H1 (cell line): ENCODE data around the gene LCN10. TPM values are rescaled to one million over a fixed set of nuclear protein-coding genes. Genes with fewer than 3 reads are reported as not detected.

Experiments used
- CTCF ChIA-PET: fragments of 300-600 bp; sonication (Branson Sonifier 250); formaldehyde crosslinking; loops from one replicate; lab custom pipeline; 2021; ENCODE audit not compliant: partially characterized antibody; lab: Charles Lee
- POLR2A ChIA-PET: fragments of 300-600 bp; sonication (Branson Sonifier 250); formaldehyde crosslinking; loops from one replicate; lab custom pipeline; 2021; ENCODE audit warnings: inconsistent platforms; ENCODE audit not compliant: partially characterized antibody; lab: Charles Lee
- DNase-seq, 2 experiments: peaks; one replicate each; pipeline versions ENCODE4 v3.0.0 to v3.0.0-alpha.2; 2010 to 2022; ENCODE audit warnings: low spot score in 2 of 2, low read depth in 1 of 2, mixed read lengths in 1 of 2
- FAIRE-seq: peaks from 2 replicates; lab custom pipeline; 2011; peaks lifted over from hg19 to GRCh38; lab: Jason Lieb, UNC
- H2AFZ ChIP-seq: 2 replicates; pipeline ENCODE4 v1.8.1; 2012; ENCODE audit warnings: low read length, inconsistent platforms
- H2AK5ac ChIP-seq: 2 replicates; pipeline ENCODE4 v1.6.1; 2013; ENCODE audit warnings: low read depth, low read length
- H2BK120ac ChIP-seq: replicated peaks from 2 replicates; pipeline ENCODE3; 2013; ENCODE audit warnings: low read depth, low read length, inconsistent platforms
- H2BK12ac ChIP-seq: 2 replicates; pipeline ENCODE4 v1.6.1; 2013; ENCODE audit warnings: low read depth, low read length
- H2BK15ac ChIP-seq: 2 replicates; pipeline ENCODE4 v1.6.1; 2013; ENCODE audit warnings: low read length
- H2BK20ac ChIP-seq: 2 replicates; pipeline ENCODE4 v1.6.1; 2013; ENCODE audit warnings: low read length
- H2BK5ac ChIP-seq: 2 replicates; pipeline ENCODE4 v1.6.1; 2013; ENCODE audit warnings: low read depth, low read length
- H3K14ac ChIP-seq: 2 replicates; pipeline ENCODE4 v1.6.1; 2013; ENCODE audit warnings: inconsistent platforms; ENCODE audit not compliant: insufficient read length
- H3K18ac ChIP-seq: 2 replicates; pipeline ENCODE4 v1.6.1; 2013; ENCODE audit warnings: low read length; ENCODE audit errors: extremely low read depth
- H3K23ac ChIP-seq: 2 replicates; pipeline ENCODE4 v1.6.1; 2013; ENCODE audit warnings: inconsistent platforms; ENCODE audit not compliant: insufficient read length
- H3K23me2 ChIP-seq: 2 replicates; pipeline ENCODE4 v1.6.1; 2013; ENCODE audit warnings: low read depth, low read length
- H3K27ac ChIP-seq: 2 replicates; pipeline ENCODE4 v1.6.1; 2011; ENCODE audit warnings: low read depth, low read length, inconsistent platforms
- H3K27me3 ChIP-seq, 4 experiments: replicated peaks in 1 of 4; 1 replicate in 1 of 4; 2 replicates in 3 of 4; pipeline versions ENCODE4 v1.6.1 to v1.8.1; 2011 to 2013; ENCODE audit warnings: low read length in 3 of 4, mild to moderate bottlenecking in 3 of 4, inconsistent platforms in 2 of 4, mixed read lengths in 2 of 4, moderate library complexity in 1 of 4; ENCODE audit not compliant: control insufficient read depth in 3 of 4, insufficient read depth in 3 of 4; ENCODE audit errors: extremely low read depth in 1 of 4
- H3K36me3 ChIP-seq, 4 experiments: 2 replicates each; pipeline versions ENCODE4 v1.6.1 to v1.8.1; 2011 to 2013; ENCODE audit warnings: mild to moderate bottlenecking in 4 of 4, low read length in 3 of 4, moderate library complexity in 2 of 4, control low read depth in 1 of 4, inconsistent platforms in 1 of 4; ENCODE audit not compliant: insufficient read depth in 4 of 4, control insufficient read depth in 2 of 4
- H3K4ac ChIP-seq: replicated peaks from 2 replicates; pipeline ENCODE3; 2013; ENCODE audit warnings: low read length, low read depth, mixed read lengths, inconsistent platforms; ENCODE audit not compliant: insufficient read length
- H3K4me1 ChIP-seq, 4 experiments: replicated peaks in 1 of 4; 1 replicate in 1 of 4; 2 replicates in 3 of 4; pipeline versions ENCODE4 v1.6.1 to v1.8.1; 2011 to 2013; ENCODE audit warnings: low read length in 3 of 4, inconsistent platforms in 2 of 4, mixed read lengths in 1 of 4; ENCODE audit not compliant: insufficient read depth in 4 of 4, control insufficient read depth in 3 of 4
- H3K4me2 ChIP-seq, 2 experiments: 2 replicates each; pipeline versions ENCODE4 v1.6.1 to v1.8.1; 2011 to 2013; ENCODE audit warnings: low read depth in 2 of 2, low read length in 2 of 2, control low read depth in 1 of 2, inconsistent platforms in 1 of 2, mild to moderate bottlenecking in 1 of 2; ENCODE audit not compliant: insufficient read depth in 1 of 2
- H3K4me3 ChIP-seq, 4 experiments: fragments of 200-600, 300-600 bp in 1 of 4; sonication (generic), shearing (Covaris generic), sonication (Bioruptor Twin) in 1 of 4; 2 replicates each; pipeline versions ENCODE4 v1.5.1 to v1.8.1; 2011 to 2016; ENCODE audit warnings: low read length in 4 of 4, low read depth in 3 of 4, control low read depth in 2 of 4, inconsistent platforms in 2 of 4, mild to moderate bottlenecking in 2 of 4, mixed read lengths in 1 of 4, moderate library complexity in 1 of 4; ENCODE audit not compliant: insufficient read depth in 2 of 4; ENCODE audit errors: extremely low read depth in 1 of 4
- H3K56ac ChIP-seq: replicated peaks from 2 replicates; pipeline ENCODE3; 2013; ENCODE audit warnings: low read depth, mild to moderate bottlenecking, mixed read lengths, low read length, inconsistent platforms; ENCODE audit not compliant: insufficient read length
- H3K79me1 ChIP-seq: 2 replicates; pipeline ENCODE4 v1.6.1; 2013; ENCODE audit warnings: low read depth, low read length, control low read depth
- H3K79me2 ChIP-seq, 2 experiments: 2 replicates each; pipeline versions ENCODE4 v1.6.1 to v1.8.1; 2012 to 2013; ENCODE audit warnings: low read length in 2 of 2, mild to moderate bottlenecking in 2 of 2, inconsistent platforms in 1 of 2; ENCODE audit not compliant: insufficient read depth in 2 of 2, control insufficient read depth in 1 of 2
- H3K9ac ChIP-seq, 4 experiments: replicated peaks in 1 of 4; 1 replicate in 1 of 4; 2 replicates in 3 of 4; pipeline versions ENCODE4 v1.6.1 to v1.8.1; 2011 to 2013; ENCODE audit warnings: low read depth in 3 of 4, low read length in 3 of 4, control low read depth in 2 of 4, mild to moderate bottlenecking in 2 of 4, moderate library complexity in 2 of 4, inconsistent platforms in 1 of 4; ENCODE audit errors: extremely low read depth in 1 of 4
- H3K9me3 ChIP-seq, 2 experiments: 2 replicates each; pipeline versions ENCODE4 v1.6.1 to v1.8.1; 2012 to 2013; ENCODE audit warnings: mild to moderate bottlenecking in 2 of 2, moderate library complexity in 2 of 2, control low read depth in 1 of 2, inconsistent platforms in 1 of 2, low read depth in 1 of 2, low read length in 1 of 2, mixed read lengths in 1 of 2; ENCODE audit not compliant: insufficient read depth in 2 of 2
- H4K20me1 ChIP-seq, 2 experiments: replicated peaks in 1 of 2; 2 replicates each; pipeline versions ENCODE3 to v1.8.1; 2011 to 2013; ENCODE audit warnings: inconsistent platforms in 2 of 2, low read length in 2 of 2, mild to moderate bottlenecking in 1 of 2; ENCODE audit not compliant: insufficient read depth in 2 of 2, control insufficient read depth in 1 of 2
- H4K5ac ChIP-seq: 2 replicates; pipeline ENCODE4 v1.6.1; 2013; ENCODE audit warnings: low read length, low read depth, mixed read lengths, inconsistent platforms; ENCODE audit not compliant: insufficient read length
- H4K8ac ChIP-seq: 2 replicates; pipeline ENCODE4 v1.8.0; 2013; ENCODE audit warnings: mild to moderate bottlenecking, moderate library complexity, low read length, inconsistent platforms; ENCODE audit not compliant: insufficient read depth; ENCODE audit errors: extremely low read depth
- H4K91ac ChIP-seq: replicated peaks from 2 replicates; pipeline ENCODE3; 2013; ENCODE audit warnings: low read length, mixed read lengths, inconsistent platforms; ENCODE audit not compliant: insufficient read length
- ASH2L ChIP-seq: fragments of 200-600, 300-600 bp; sonication (generic); IDR thresholded peaks from one replicate; pipeline ENCODE4 v1.7.1; 2017; ENCODE audit warnings: low read length
- BACH1 ChIP-seq: IDR thresholded peaks from 2 replicates; pipeline ENCODE4 v1.6.1; 2012; ENCODE audit warnings: low read length, improper control_type of control experiment
- CBX5 ChIP-seq: fragments of 300-800, 300-1000 bp; sonication (generic); IDR thresholded peaks from 2 replicates; pipeline ENCODE4 v1.7.1; 2016; ENCODE audit warnings: antibody characterized with exemption, low read length, low read depth
- EGR1 ChIP-seq: IDR thresholded peaks from 2 replicates; pipeline ENCODE4 v1.6.1; 2011; ENCODE audit warnings: low read depth, low read length, borderline replicate concordance
- NANOG ChIP-seq: IDR thresholded peaks from 2 replicates; pipeline ENCODE4 v1.6.1; 2011; ENCODE audit warnings: low read length, low read depth, mild to moderate bottlenecking, inconsistent platforms; ENCODE audit not compliant: insufficient read depth, poor library complexity, severe bottlenecking
- POU5F1 ChIP-seq: IDR thresholded peaks from 2 replicates; pipeline ENCODE4 v1.6.1; 2011; ENCODE audit warnings: low read depth, mild to moderate bottlenecking, low read length, moderate library complexity
- SAP30 ChIP-seq: fragments of 300-600 bp; sonication (generic); IDR thresholded peaks from 2 replicates; pipeline ENCODE4 v1.7.1; 2012; ENCODE audit warnings: low read length, moderate library complexity, mild to moderate bottlenecking, inconsistent platforms; ENCODE audit not compliant: insufficient read depth, insufficient replicate concordance
- WGBS, 2 experiments: shearing (Covaris generic) in 1 of 2; methylation state at CpG; one replicate each; pipeline versions ENCODE4 v1.1.6 to v1.1.7; 2013 to 2015; ENCODE audit warnings: low lambda C conversion rate in 2 of 2, mixed read lengths in 2 of 2, inconsistent platforms in 1 of 2, low coverage in 1 of 2, missing lambda C conversion rate in 1 of 2; ENCODE audit not compliant: insufficient replicate concordance in 2 of 2, insufficient coverage in 1 of 2, insufficient read length in 1 of 2; ENCODE audit errors: extremely low coverage in 1 of 2, missing lambda C conversion rate in 1 of 2; 5-methylcytosine and 5-hydroxymethylcytosine counted together
- polyA plus RNA-seq, 7 experiments: library from polyadenylated mRNA; depleted of rRNA in 3 of 7; stranded (reverse) in 5 of 7; unstranded in 2 of 7; fragments of >200 nt in 5 of 7; fragments of 200-250 nt in 2 of 7; gene quantifications; 1 replicate in 5 of 7; 2 replicates in 1 of 7; 4 replicates in 1 of 7; pipeline versions ENCODE4 v1.2.1 to v1.2.3, GENCODE V29; 2011 to 2013; ENCODE audit warnings: missing spikeins in 2 of 7, mixed read lengths in 2 of 7
- total RNA-seq: library from RNA; stranded (reverse); fragmentation: NEBNext Ultra II Directional; extraction: Animal tissue kit (Norgen Biotek cat#: 25700); gene quantifications from 2 replicates; pipeline ENCODE4 v1.2.1, GENCODE V29; 2021
- TF ChIP-seq, protein P1 (sequence below): IDR thresholded peaks from 2 replicates; pipeline ENCODE4 v1.6.1; 2011; ENCODE audit warnings: low read length, improper control_type of control experiment
- TF ChIP-seq, protein P2 (sequence below): IDR thresholded peaks from 2 replicates; pipeline ENCODE4 v1.6.1; 2011; ENCODE audit warnings: low read depth, mild to moderate bottlenecking, low read length; ENCODE audit not compliant: insufficient read depth

LCN10 gene
- total and polyA plus RNA-seq, 2 of the 8 experiments (the other 6 are each of a cell fraction or from before 2014, with no cell fraction given) = 2.6 to 2.8 TPM

DNA sequence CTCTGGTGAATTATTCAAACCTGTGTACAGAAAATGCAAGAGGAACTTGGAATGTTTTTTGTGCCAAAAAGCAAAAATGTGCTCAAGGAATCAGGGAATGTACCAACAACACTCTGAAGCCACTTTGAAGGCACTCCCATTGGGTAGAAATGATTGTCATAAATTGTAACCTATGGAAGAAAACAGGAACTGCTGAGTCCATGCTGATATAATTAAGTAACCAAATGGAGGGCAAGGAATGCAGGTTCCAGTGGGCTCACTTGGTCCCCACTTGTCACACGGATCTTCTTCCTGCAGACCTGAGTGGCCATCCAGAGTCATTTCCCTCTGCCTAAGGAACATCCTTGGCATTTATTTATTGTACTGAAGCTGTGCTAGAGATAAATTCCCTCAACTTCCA lies 8.5 kb upstream of the LCN10 start:
- Histone ChIP-seq H3K27me3 (no peaks in the 10 kb centered on the region), H2AK5ac (no peak overlapping the region), H4K5ac (no peak overlapping the region)
- WGBS, 2 experiments = 89% methylated on average over 1 of the region's 1 CpG; no CpG with 5 or more reads in 1 of the 2 experiments
- DNase-seq = no peak
- no peak for TF ChIP-seq POU5F1
- no peak for TF ChIP-seq CBX5
- no peak for TF ChIP-seq ASH2L
- TF ChIP-seq, protein P1, sequence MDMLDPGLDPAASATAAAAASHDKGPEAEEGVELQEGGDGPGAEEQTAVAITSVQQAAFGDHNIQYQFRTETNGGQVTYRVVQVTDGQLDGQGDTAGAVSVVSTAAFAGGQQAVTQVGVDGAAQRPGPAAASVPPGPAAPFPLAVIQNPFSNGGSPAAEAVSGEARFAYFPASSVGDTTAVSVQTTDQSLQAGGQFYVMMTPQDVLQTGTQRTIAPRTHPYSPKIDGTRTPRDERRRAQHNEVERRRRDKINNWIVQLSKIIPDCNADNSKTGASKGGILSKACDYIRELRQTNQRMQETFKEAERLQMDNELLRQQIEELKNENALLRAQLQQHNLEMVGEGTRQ = no peak
- TF ChIP-seq, protein P2, sequence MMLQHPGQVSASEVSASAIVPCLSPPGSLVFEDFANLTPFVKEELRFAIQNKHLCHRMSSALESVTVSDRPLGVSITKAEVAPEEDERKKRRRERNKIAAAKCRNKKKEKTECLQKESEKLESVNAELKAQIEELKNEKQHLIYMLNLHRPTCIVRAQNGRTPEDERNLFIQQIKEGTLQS = no peak
- TF ChIP-seq EGR1 = no peak
- no peak for TF ChIP-seq NANOG
- TF ChIP-seq SAP30 = no peak
- TF ChIP-seq BACH1 = no peak
- TF ChIP-seq, all 59 proteins: peak for 0
- Histone ChIP-seq H3K4me1 (peaks cover 0 to 2% (median 0%) of the 10 kb centered on the region in 4 experiments; a peak in 2 of 7 replicates), H3K4ac (no peak overlapping the region), H2BK20ac (no peak overlapping the region), H3K14ac (no peak overlapping the region), H3K79me2 (no peaks in the 10 kb centered on the region), H3K27ac (no peak overlapping the region), H2BK12ac (no peak overlapping the region), H3K23me2 (no peaks in the 10 kb centered on the region; the same call in 1 of the 2 replicates), H3K79me1 (no peaks in the 10 kb centered on the region), H3K18ac (no peak overlapping the region), H2BK120ac (no peak overlapping the region), H3K4me2 (no peak overlapping the region), H2BK15ac (no peak overlapping the region), H3K9ac (no peak overlapping the region), H2AFZ (no peak overlapping the region), H3K9me3 (peaks cover 3 to 11% of the 10 kb centered on the region in 2 experiments; a peak in 1 of 4 replicates), H4K20me1 (no peaks in the 10 kb centered on the region), H4K91ac (no peak overlapping the region), H3K36me3 (no peaks in the 10 kb centered on the region), H4K8ac (no peak overlapping the region), H3K4me3 (no peak overlapping the region), H2BK5ac (no peak overlapping the region), H3K56ac (no peak overlapping the region), H3K23ac (no peak overlapping the region)
- no peak for FAIRE-seq
- ChIA-PET CTCF (interaction anchor here (0.9 to 2.1 kb wide), 6 partner anchors 9 to 278 kb away, joined by 3 to 4 read pairs (median 4); partner anchors contain the start of gene AJM1), POLR2A (interaction anchor here (0.9 kb wide), 1 partner anchor 22 kb away, joined by 3 read pairs; no protein-coding TSS in a partner anchor)
